ENCODE measurements around the gene OTUD7B.

DNA sequence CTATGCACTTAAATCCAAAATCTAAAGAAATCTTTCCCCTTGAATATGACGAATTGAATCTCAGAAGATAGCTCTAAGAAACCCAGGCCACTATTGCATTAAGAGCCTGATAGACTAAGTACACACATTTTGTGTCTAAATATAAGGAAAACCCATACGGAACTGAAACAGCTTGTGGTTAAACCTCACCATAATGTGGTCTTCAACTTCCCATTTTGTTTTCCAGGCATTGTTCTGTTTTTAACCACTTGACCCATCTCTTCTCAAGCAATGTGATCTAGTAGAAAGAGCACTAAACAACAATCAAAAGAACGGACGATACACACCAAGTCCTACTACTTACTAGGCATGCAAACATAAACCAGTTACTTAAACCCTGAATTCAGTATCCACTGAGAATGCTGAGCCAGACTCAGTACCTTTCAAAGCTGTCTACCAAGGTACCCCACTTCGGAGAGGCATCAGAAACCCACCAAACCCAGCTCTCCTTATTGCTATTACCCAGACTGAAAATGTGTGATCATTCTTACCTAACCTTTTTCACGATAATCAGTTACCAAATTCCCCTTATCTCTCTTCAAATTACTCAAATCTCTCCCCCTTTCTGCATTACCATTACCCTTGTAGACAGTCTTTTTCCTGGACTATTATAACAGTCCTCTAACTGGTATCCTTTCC lies 12.8 kb downstream of the OTUD7B start:
- TF ChIP-seq NRF1 (conservative IDR thresholded peaks at IDR 0.05 in 1 of 2, IDR thresholded peaks at IDR 0.05 in 1 of 2): no peak
- TF ChIP-seq ZKSCAN1 (IDR thresholded peaks at IDR 0.05; ENCODE audit: low read depth, low read length): no peak
- TF ChIP-seq, protein P1, sequence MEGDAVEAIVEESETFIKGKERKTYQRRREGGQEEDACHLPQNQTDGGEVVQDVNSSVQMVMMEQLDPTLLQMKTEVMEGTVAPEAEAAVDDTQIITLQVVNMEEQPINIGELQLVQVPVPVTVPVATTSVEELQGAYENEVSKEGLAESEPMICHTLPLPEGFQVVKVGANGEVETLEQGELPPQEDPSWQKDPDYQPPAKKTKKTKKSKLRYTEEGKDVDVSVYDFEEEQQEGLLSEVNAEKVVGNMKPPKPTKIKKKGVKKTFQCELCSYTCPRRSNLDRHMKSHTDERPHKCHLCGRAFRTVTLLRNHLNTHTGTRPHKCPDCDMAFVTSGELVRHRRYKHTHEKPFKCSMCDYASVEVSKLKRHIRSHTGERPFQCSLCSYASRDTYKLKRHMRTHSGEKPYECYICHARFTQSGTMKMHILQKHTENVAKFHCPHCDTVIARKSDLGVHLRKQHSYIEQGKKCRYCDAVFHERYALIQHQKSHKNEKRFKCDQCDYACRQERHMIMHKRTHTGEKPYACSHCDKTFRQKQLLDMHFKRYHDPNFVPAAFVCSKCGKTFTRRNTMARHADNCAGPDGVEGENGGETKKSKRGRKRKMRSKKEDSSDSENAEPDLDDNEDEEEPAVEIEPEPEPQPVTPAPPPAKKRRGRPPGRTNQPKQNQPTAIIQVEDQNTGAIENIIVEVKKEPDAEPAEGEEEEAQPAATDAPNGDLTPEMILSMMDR (IDR thresholded peaks at IDR 0.05 in 2 of 3, conservative IDR thresholded peaks at IDR 0.05 in 1 of 3; ENCODE audit: insufficient read depth in 2 of 3, low read depth in 1 of 3, low read length in 3 of 3): no peak
- TF ChIP-seq SIN3B (IDR thresholded peaks at IDR 0.05; ENCODE audit: low read depth): no peak

All from K562 (cell line).